B cell (primary cell): ENCODE data around the gene TRIAP1. TPM values are rescaled to one million over a fixed set of nuclear protein-coding genes. Genes with fewer than 3 reads are reported as not detected.

Experiments
- ATAC-seq: fragments of 200-7000 bp; cut with Tn5 transposase; one replicate; pipeline ENCODE4 v1.10.0; 2021; ENCODE audit warnings: low read depth, mild to moderate bottlenecking, moderate number of reproducible peaks, moderate library complexity
- CTCF ChIA-PET: fragments of 350-600 bp; sonication (Branson Sonifier 250); formaldehyde crosslinking; loops from one replicate; lab custom pipeline; 2021; ENCODE audit warnings: antibody characterized with exemption, inconsistent platforms; lab: Charles Lee
- POLR2A ChIA-PET: fragments of 350-600 bp; sonication (Branson Sonifier 250); formaldehyde crosslinking; loops from one replicate; lab custom pipeline; 2021; ENCODE audit warnings: antibody characterized with exemption; lab: Charles Lee
- DNase-seq: peaks from one replicate; pipeline ENCODE4 v3.0.0; 2013
- H2AFZ ChIP-seq: 2 replicates; pipeline ENCODE4 v1.6.1; 2012; ENCODE audit warnings: mild to moderate bottlenecking, low read depth, low read length; ENCODE audit not compliant: insufficient read depth, poor library complexity, severe bottlenecking
- H3K27ac ChIP-seq, 2 donors: 1 replicate in 1 of 2; 2 replicates in 1 of 2; pipeline ENCODE4 v1.5.1; 2012 to 2013; ENCODE audit warnings: low read length in 2 of 2, mild to moderate bottlenecking in 2 of 2, moderate library complexity in 1 of 2
- H3K27me3 ChIP-seq, 4 experiments: fragments of 200-600 bp in 1 of 4; sonication (generic) in 1 of 4; replicated peaks in 1 of 4; 1 replicate in 2 of 4; 2 replicates in 2 of 4; pipeline versions ENCODE4 v1.6.1 to v1.7.0; 2013 to 2016; ENCODE audit warnings: low read length in 3 of 4, mild to moderate bottlenecking in 2 of 4, mixed read lengths in 1 of 4, moderate library complexity in 1 of 4; ENCODE audit not compliant: insufficient read depth in 4 of 4, control insufficient read depth in 3 of 4; ENCODE audit errors: control extremely low read depth in 1 of 4
- H3K36me3 ChIP-seq, 2 experiments: replicated peaks in 1 of 2; 1 replicate in 1 of 2; 2 replicates in 1 of 2; pipeline versions ENCODE4 v1.6.1 to v1.7.1; 2013; ENCODE audit warnings: low read length in 1 of 2; ENCODE audit not compliant: insufficient read depth in 2 of 2, control insufficient read depth in 1 of 2; ENCODE audit errors: control extremely low read depth in 1 of 2, extremely low read depth in 1 of 2
- H3K4me1 ChIP-seq, 2 donors: fragments of 200-600 bp in 1 of 2; sonication (generic) in 1 of 2; 1 replicate in 1 of 2; 2 replicates in 1 of 2; pipeline versions ENCODE4 v1.5.1 to v1.6.1; 2013 to 2017; ENCODE audit warnings: low read length in 2 of 2; ENCODE audit not compliant: control insufficient read depth in 2 of 2, insufficient read depth in 2 of 2
- H3K4me2 ChIP-seq: replicated peaks from 2 replicates; pipeline ENCODE3; 2012; ENCODE audit warnings: mild to moderate bottlenecking, low read depth, low read length; ENCODE audit not compliant: poor library complexity, severe bottlenecking
- H3K4me3 ChIP-seq, 5 experiments: fragments of 200-600 bp in 1 of 5; sonication (generic) in 1 of 5; 1 replicate in 3 of 5; 2 replicates in 2 of 5; pipeline versions ENCODE4 v1.5.1 to v1.7.0; 2011 to 2016; ENCODE audit warnings: low read length in 4 of 5, mild to moderate bottlenecking in 4 of 5, low read depth in 2 of 5, control low read depth in 1 of 5, moderate library complexity in 1 of 5; ENCODE audit not compliant: insufficient read depth in 1 of 5; ENCODE audit errors: control extremely low read depth in 1 of 5, extremely low read depth in 1 of 5
- H3K79me2 ChIP-seq: fragments of 200-600 bp; sonication (generic); one replicate; pipeline ENCODE4 v1.6.0; 2016; ENCODE audit warnings: low read length; ENCODE audit not compliant: control insufficient read depth, insufficient read depth
- H3K9ac ChIP-seq: fragments of 200-600 bp; sonication (generic); 2 replicates; pipeline ENCODE4 v1.6.1; 2017; ENCODE audit warnings: mild to moderate bottlenecking, low read length, moderate library complexity
- H3K9me3 ChIP-seq, 3 donors: one replicate each; pipeline versions ENCODE4 v1.6.1 to v1.7.1; 2013; ENCODE audit warnings: low read length in 2 of 3; ENCODE audit not compliant: control insufficient read depth in 2 of 3, insufficient read depth in 1 of 3; ENCODE audit errors: control extremely low read depth in 1 of 3
- H4K20me1 ChIP-seq: 2 replicates; pipeline ENCODE4 v1.6.0; 2012; ENCODE audit warnings: mild to moderate bottlenecking, low read length; ENCODE audit not compliant: insufficient read depth, control insufficient read depth, poor library complexity, severe bottlenecking
- H3K27ac Mint-ChIP-seq: one replicate; pipeline ENCODE4 v1.8.0; 2021; ENCODE audit warnings: mixed read lengths
- H3K27me3 Mint-ChIP-seq: one replicate; pipeline ENCODE4 v1.8.0; 2021; ENCODE audit warnings: mixed read lengths
- H3K4me1 Mint-ChIP-seq: one replicate; pipeline ENCODE4 v1.8.0; 2021; ENCODE audit warnings: mixed read lengths
- H3K4me3 Mint-ChIP-seq: one replicate; pipeline ENCODE4 v1.8.0; 2021; ENCODE audit warnings: mixed read lengths
- H3K9me3 Mint-ChIP-seq: one replicate; pipeline ENCODE4 v1.8.0; 2022; ENCODE audit warnings: mixed read lengths; ENCODE audit not compliant: insufficient read depth
- CTCF ChIP-seq: fragments of 200-600 bp; IDR thresholded peaks from one replicate; pipeline ENCODE4 v1.8.0; 2022; ENCODE audit warnings: antibody characterized with exemption, mild to moderate bottlenecking
- EZH2 ChIP-seq: IDR thresholded peaks from 2 replicates; pipeline ENCODE4 v1.6.1; 2012; ENCODE audit warnings: borderline replicate concordance, low read depth, mild to moderate bottlenecking, moderate library complexity, low read length; ENCODE audit not compliant: insufficient read depth, poor library complexity, severe bottlenecking
- WGBS: methylation state at CpG from one replicate; pipeline ENCODE4 v1.1.5; 2013; ENCODE audit warnings: missing lambda C conversion rate; ENCODE audit not compliant: insufficient coverage; 5-methylcytosine and 5-hydroxymethylcytosine counted together
- intact Hi-C: fragments of 100-400 bp; cut with micrococcal nuclease; formaldehyde crosslinking; loops from one replicate; pipeline ENCODE4 v1.10.0; 2022
- polyA plus RNA-seq: library from polyadenylated mRNA; depleted of rRNA; stranded (reverse); fragments of >200 nt; gene quantifications from 2 replicates; pipeline ENCODE4 v1.2.3, GENCODE V29; 2012
- total RNA-seq, 2 donors: library from RNA; stranded (reverse); fragments of 120-200 nt in 1 of 2; gene quantifications; 1 replicate in 1 of 2; 2 replicates in 1 of 2; pipeline versions ENCODE4 v1.2.3 to v1.2.4, GENCODE V29; 2013 to 2022

Gene TRIAP1
- total and polyA plus RNA-seq, 2 donors (not counting 1 experiment from before 2014, with no cell fraction given), result 13.8 to 19.6 TPM

DNA sequence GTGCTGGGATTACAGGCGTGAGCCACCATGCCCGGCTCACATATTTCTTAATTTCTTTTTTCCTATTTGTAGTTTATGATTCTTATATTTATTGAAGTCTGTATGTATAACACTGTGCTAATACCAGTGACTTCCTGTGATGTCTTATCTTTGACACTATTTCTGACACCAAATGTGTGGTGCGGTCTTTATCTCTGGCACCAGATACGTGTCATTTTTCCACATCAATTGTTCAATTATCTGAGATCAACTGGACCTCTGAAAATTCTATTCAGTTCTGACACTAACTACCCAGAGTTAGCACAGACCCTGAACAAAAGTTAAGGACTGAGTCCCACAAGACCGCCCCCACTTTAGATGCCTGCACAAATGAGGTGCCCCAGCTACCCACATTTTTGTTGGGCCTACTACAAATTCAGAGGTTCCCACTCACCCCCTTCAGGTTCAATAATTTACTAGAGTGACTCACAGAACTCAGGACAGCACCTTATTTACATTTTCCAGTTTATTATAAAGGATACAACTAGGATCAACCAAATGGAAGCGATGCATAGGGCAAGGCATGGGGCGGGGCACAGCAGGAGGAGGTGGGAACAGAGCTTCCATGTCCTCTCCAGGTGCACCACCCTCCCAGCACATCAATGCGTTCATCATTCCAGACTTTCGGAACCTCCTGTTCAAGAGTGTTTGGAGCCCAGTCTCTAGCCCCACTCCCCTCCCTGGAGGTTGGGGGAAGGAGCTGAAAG is 35.0 kb upstream of the TRIAP1 start:
- Histone ChIP-seq H3K79me2 (peaks cover 3% of the 10 kb centered on the region), H3K27me3 (no peaks in the 10 kb centered on the region), H3K4me1 (no peaks in the 10 kb centered on the region), H3K36me3 (no peaks in the 10 kb centered on the region), H2AFZ (no peak overlapping the region), H3K9ac (no peak overlapping the region), H3K9me3 (no peaks in the 10 kb centered on the region), H4K20me1 (no peaks in the 10 kb centered on the region), H3K27ac (no peak overlapping the region), H3K4me3 (no peak overlapping the region), H3K4me2 (no peak overlapping the region)
- 100% methylated on average over 5 of the region's 9 CpGs for WGBS
- no peaks in the 10 kb centered on the region for H3K27me3 Mint-ChIP-seq
- no peak for TF ChIP-seq CTCF
- TF ChIP-seq EZH2, result no peak
- no peak overlapping the region for H3K27ac Mint-ChIP-seq
- DNase-seq (no peak), ATAC-seq (no peak)
- POLR2A ChIA-PET, result no interaction called here
- H3K4me3 Mint-ChIP-seq, result no peak overlapping the region
- CTCF ChIA-PET, result no interaction called here
- H3K4me1 Mint-ChIP-seq, result peaks cover 2% of the 10 kb centered on the region
- no peaks in the 10 kb centered on the region for H3K9me3 Mint-ChIP-seq
- intact Hi-C loops, result no loop called here

DNA sequence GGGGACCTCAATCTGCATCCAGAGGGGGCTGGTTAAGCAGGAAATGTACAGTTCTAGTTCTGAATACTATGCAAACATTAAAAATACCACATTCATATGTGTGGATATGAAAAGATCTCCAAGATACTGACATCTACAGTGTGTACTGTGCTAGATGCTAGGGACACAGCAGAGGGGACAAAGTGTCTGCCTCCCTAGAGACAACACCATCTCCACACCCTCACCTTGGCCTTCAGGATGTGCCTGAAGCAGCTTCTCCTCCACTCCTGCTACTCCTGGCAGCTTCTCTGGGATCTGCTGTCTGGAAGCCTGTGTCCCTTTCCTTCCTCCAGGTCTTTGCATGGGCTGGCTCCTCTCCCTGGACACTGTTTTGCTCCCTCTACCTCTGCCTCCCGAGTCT is 34.0 kb upstream of the TRIAP1 start:
- Histone ChIP-seq H3K9ac (no peak overlapping the region), H3K4me1 (no peaks in the 10 kb centered on the region), H3K27ac (no peak overlapping the region), H3K9me3 (no peaks in the 10 kb centered on the region), H3K27me3 (no peaks in the 10 kb centered on the region), H3K4me2 (no peak overlapping the region), H4K20me1 (no peaks in the 10 kb centered on the region), H3K79me2 (peaks cover 3% of the 10 kb centered on the region), H3K36me3 (no peaks in the 10 kb centered on the region), H3K4me3 (no peak overlapping the region), H2AFZ (no peak overlapping the region)
- intact Hi-C loops, result no loop called here
- Mint-ChIP-seq H3K4me1 (no peaks in the 10 kb centered on the region), H3K27ac (no peak overlapping the region), H3K9me3 (no peaks in the 10 kb centered on the region), H3K4me3 (no peak overlapping the region), H3K27me3 (no peaks in the 10 kb centered on the region)
- ChIA-PET CTCF (interaction anchor here (1.2 kb wide), 1 partner anchor 11 kb away, joined by 3 read pairs; no protein-coding TSS in a partner anchor), POLR2A (no interaction called here)
- DNase-seq, result no peak
- no peak for ATAC-seq
- TF ChIP-seq EZH2, result no peak
- TF ChIP-seq CTCF, result no peak
- 78% methylated on average over 1 of the region's 1 CpG for WGBS
